CD4-positive, alpha-beta T cell treated with Interleukin-6 at 100 ng/mL for 8 hours (primary cell): ENCODE data around the gene HOXD9.

Source experiments
- DNase-seq: peaks from one replicate; pipeline ENCODE4 v3.0.0-alpha.2; 2020; ENCODE audit warnings: mixed read lengths, low spot score

HOXD9 gene

DNA sequence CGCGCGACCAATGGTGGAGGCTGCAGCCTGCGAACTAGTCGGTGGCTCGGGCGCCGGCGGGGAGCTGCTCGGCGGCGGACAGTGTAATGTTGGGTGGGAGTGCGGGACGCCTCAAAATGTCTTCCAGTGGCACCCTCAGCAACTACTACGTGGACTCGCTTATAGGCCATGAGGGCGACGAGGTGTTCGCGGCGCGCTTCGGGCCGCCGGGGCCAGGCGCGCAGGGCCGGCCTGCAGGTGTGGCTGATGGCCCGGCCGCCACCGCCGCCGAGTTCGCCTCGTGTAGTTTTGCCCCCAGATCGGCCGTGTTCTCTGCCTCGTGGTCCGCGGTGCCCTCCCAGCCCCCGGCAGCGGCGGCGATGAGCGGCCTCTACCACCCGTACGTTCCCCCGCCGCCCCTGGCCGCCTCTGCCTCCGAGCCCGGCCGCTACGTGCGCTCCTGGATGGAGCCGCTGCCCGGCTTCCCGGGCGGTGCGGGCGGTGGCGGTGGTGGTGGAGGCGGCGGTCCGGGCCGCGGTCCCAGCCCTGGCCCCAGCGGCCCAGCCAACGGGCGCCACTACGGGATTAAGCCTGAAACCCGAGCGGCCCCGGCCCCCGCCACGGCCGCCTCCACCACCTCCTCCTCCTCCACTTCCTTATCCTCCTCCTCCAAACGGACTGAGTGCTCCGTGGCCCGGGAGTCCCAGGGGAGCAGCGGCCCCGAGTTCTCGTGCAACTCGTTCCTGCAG is at the start of gene HOXD9:
Gene HOXD9 (plus strand): TSS at position 37 of the 728 bp plus-strand sequence. CDS start 50 bp downstream, at position 87.
- DNase-seq, result no peak

DNA sequence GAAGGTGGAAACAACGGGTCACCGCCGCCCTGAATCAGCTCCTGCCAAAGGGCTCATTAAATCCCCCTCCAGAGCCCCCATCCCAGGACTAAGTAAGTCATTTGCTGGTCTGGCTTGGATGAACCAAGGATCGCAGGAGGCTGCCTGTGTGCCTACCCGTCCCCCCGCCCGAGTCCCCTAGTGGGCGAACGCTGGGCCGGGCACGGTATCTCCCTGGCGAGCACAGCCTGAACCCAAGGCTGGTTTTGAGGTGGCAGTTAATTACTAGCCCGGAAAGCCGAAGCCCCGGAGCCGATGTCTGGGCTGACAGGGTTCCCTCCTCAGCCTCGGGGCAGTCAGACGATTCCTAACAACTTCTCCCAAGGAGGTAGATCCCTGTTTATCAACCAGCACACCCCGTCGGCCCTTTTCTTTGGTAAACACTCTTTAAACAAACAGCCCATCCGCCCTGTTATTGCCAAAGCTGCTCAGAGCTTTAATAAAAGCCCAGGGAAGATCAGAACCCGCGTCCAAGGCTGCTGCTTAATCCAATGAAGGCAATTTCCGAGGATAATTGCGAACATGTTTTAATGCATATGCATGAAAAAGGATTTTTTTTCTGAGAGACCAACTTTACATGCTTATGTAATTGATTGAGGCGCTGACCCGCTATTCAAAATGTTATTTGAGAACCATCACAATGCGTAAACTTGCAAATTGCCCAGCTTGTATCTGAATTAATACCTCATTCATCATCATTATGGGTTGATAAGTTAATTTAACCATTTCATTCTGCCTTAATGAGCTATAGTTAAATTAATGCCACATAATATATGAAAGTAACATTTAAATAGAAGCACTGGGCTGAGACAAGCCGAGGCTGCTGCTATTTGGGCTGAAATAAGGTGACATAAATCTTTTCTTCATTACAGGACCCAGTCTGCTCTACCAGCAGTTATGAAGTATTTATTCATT is 49.3 kb upstream of the HOXD9 start:
- no peak for DNase-seq

DNA sequence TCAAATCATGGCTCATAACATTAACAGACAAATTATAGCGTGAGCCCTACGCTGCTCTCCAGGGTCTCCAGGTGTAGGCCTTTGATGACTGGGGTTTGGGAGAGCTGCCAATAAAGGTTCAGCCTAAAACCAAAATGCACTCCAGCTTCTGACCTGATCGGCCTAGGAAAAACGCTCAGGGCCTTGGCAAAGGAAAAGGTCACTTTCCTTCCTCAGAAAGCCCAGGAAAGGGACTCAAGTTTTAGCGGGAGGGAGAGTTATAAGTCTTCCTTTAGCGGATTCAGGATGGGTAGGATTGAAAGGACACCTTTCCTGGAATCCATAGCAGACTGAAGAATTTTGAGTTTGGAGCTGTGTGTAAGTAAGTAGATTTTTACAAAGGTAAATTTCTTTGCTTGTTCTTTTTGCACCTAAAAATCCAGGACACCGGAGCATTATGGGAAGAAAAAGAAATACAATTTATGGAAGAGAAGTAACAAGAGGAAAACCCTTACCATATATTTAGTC is 47.5 kb upstream of the HOXD9 start:
- no peak for DNase-seq

DNA sequence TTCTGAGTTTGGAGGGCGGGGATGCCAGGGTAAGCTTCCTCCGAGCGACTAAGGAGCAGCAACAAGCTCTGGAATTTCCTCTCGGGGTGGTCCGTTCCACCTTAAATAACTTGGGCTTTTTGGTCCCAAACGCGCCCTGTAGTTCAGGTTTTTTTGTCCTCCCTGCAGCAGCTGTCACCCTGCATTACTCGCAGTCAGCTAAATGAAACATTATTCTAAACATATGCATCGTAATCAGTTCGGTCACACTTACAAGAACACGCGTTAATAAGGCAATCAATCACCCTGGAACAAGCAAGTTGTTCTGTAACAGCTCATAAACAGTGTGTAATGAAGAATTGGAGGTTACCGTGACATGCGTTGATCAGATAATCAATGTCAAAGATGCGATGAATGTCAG is 47.0 kb upstream of the HOXD9 start:
- no peak for DNase-seq

DNA sequence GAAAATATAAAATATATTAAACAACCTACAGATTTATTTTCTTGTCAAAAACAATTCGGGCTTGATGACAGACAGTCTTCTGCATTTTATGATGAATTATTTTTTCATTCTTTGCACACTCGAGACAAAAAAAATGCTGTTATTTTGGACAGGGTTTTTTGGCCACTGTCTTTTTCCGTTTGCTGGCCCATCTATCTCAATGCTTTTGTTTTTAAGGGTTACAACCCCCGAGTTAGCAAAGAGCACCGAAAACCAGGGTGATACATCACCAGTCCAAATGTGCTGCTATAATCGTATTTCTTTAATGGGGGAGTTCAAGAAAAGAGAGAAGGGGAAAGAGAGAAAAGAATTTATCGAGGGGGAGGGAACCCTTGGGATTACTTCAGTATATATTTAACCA is 46.5 kb upstream of the HOXD9 start:
- no peak for DNase-seq

DNA sequence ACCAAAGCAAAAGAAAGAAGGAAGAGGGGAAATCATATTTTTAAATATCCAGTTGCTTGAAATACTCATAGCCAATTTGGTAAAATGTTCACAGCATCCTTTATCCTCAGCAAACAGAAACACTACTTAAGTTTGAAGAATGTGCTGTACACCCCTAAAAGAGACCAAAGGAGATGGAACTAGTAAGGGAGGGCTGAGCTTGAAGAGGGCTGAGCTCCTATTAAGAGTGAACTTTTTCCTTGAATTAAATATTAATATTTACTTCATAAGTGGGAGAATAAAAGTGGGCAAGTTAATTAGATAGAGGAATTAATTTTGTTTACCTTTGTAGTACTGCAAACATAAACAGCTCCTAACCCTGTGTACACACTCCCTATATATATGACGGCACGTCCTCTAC is 45.7 kb upstream of the HOXD9 start:
- DNase-seq, result no peak

DNA sequence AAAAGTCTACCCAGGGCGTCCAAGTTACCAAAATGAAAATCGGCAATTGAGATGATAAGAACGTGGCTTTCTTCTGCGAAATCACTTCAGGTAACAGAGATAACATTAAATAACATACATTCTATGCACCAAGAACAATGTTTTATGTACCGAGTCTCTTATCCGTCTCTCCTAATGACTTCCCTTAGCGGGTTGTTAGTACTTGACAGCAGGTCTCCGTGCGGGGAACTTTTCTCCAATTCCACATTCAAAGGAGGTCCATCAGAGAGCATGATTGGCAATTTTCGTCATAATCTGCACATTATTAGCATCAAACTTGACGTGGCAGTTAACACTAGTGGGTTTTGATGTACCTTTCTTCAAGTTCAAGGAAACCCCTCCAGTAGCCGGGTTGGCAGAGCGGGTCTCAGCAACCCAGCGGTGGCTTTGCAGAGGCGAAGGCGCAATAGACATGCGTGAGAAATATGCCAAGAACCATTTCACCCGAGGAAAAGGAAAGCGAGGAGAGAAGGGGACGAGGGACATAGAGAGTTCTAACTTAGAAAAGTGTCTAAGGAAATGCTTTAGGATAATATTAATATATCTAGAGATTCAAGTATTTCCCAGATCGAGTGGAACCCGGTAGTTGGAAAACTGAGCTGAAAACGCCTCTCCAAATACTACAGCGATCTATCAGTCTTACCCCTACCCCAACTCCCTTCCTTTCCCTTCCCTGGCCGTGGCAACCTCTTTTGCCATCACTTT is 43.8 kb upstream of the HOXD9 start:
- no peak for DNase-seq

DNA sequence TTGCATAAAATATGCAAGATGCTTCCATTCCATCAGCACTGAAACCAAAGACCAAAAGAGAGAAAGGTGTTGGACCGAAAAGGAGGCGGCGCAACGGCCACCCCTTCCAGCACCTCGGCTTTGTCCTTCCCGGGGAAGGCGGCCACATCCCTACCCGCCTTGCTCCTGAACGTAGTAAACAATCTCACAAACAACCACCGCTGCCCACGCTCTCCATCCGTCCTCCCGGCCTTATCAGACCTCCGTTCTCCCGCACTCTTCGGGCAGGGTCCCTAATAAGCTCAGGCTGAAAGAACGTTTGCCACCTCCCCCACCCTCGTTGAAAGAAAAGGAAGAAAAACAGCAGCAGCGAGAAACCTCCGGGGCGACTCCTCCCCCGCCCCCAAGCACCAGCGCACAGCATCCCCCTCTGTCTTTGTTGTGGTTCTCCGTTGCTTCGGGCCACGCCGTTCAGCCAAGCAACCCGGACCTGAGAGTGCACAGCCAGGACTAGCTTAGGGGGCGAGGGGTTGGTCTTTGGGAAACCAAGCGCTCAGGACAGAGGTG is 43.2 kb upstream of the HOXD9 start:
- DNase-seq, result no peak

DNA sequence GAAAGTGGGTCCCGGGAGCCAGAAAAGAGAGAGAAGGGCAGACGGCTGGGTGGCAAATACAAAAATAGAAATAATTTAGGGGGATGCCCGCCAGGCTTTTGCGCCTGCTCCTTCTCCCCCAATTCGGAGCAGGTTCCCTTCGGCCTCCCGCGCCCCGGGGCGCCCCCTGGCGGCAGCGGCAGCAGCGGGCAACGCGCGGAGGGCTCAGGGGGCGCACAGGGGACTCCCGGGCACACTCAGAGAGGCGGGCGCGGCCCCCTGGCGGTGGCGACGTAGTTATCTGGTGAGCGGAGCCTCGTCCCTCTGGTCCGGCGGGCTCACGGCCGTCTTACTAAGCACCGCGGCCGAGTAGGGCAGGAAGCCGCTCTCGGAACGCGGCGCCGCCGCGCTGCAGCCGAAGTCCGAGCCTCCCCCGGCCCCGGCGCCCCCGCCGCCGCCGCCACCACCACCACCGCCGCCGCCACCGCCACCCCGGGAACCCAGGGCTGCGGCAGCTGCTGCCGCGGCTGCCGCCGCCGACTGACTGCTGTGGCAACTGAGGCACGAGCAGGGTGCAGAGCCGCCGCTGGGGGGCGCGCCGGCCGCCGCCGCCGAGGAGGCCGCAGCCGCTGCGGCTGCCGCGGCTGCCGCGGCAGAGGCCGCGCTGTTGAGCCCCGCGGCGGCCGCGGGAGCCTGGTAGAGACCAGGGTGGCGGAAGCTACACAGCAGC is 42.5 kb upstream of the HOXD9 start:
- DNase-seq, result no peak

DNA sequence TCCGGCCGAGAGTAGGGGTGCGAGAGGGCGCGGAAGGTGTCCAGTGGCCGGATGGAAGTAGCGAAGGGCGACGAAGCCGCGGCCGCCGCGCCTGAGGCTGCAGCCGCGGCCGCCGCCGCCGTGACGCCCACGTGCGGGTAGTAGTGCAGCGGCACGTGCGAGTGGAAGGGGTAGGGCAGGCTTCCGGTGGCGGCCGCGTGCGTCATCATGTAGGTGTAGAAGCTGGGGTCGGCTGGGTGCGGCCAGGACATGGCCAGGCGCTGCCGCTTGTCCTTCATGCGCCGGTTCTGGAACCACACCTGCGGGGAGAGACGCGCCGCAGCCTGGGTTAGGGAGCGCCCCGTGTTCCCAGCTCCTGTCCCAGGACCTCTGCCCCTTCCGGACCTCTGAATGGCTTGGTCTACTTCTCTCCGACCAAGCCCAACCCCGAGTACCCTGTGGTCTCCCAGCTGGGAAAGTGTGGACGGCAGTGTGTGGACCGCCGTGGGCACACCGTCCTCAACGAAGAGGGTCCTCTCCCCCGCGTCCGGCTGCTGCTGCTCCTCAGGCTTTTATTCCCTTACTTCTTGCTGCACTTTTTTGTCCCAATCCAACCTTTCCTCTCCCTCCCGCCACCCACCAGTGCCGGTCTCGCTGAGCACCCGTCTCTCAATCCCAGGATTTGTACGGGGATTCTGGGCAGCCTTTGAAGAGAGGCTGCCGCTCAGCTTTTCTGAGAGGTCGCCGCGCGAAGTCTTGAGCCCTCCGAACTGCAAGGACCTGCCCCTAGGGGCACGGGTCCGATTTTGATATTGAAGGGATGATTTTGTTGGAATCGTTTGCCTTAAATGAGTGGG is 41.8 kb upstream of the HOXD9 start:
- no peak for DNase-seq

DNA sequence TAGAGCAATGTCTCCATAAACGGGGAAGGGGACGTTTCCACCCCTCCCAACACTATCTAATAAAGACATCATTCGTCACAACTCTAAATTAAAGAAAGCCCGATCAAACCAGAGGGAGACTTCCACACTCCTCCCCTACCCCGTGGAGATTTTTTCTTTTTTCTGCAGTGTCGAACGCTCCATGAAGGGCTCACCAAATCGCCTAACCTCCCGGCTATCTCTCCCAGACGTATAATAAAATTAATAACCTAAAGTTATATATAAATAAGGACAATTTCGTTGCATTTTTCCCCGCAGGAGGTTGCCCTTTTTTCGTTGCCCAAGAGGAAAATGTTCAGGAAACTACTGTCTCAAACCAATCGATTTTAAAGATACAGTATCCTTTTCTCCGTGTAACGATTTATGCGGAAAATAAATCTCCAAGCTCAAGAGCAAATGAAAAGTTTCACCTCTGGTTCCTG is 41.1 kb upstream of the HOXD9 start:
- DNase-seq, result no peak

DNA sequence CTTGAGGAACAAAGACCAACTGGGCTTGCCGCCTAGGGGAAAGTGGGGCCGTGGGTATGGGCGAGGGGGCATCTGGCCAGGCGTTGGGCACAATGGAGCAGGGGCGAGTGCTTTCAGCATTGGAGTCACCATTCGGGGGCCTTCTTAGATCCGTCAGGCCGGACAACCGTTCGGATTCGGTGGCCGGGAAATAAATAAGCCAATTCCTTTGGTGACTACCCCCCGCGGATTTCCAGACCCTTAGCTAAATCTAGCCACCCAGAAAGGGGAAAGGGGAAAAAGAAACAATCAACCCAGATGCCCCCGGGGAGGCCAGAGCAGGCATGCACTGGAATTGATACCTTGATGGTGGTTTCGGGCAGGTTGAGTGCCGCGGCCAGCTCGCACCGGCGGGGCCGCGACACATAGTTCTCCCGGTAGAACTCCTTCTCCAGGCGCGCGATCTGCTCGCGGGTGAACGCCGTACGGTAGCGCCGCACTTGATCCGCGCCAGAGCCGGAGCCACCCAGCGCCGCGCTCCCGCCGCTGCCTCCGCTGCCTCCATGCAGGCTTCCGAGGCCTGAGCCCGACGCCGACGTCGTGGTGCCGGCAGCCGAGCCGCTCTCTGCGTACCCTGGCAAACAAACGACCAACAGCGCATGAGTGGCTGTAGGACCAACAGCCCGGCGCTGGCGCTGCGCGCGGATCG is 40.5 kb upstream of the HOXD9 start:
- no peak for DNase-seq

DNA sequence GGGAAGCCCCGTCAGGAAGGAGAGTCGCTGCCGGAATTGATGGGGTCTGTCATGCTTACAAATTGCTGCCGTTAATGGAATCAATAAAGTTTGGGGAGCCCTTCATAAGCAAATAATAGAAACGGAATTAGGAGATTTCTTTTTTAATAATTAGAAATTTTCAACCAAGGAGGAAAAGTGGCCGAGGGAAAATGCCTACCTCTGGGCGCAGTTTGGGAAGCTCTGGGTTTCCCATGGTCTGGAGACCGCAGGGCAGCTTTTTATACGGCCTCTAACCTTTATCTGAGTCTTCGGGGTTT is 40.0 kb upstream of the HOXD9 start:
- no peak for DNase-seq

DNA sequence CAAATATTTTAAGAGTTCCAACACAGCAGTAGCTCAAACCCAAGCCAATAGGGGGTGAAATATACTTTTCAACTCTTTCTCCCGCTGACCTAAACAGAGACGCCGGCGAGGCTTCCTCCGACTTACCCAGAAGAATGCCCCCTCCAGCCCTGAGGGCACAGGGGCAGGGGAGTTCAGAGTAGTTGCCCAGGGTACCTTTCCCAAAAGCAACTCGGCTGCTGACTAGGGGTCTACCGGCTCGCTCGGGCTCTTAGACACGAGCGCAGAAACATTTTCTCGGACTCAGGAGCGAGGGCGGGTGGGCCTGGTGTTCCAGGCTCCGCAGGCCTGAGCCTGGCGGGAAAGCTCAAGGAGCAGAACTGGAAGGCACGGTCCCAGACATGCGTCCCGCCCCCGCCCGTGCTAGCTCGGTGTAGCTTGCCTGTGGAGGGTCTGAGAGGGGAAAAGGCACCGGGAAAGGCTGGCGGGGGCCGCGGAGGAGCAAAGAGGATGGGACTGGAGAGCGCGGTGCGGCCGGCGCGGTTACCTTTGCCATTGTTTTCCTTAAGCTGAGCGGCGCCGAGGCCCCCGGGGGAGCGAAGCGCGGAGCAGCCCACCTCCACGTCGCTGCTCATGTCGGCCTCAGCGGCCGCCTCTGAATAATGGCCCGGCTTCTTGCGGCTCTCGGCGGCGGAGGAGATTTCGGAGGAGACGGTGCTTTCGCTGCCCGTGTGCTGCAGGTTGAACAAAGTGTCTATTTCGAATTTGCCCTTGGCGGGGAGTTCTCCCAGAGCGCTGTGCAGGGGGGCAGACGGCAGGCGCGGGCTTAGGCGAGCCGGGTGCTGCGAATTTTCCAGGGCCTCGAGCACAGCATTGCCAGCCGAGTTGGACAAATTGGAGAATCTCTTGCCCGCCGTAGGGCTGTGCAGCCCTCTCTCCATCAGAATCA is 39.4 kb upstream of the HOXD9 start:
- no peak for DNase-seq

DNA sequence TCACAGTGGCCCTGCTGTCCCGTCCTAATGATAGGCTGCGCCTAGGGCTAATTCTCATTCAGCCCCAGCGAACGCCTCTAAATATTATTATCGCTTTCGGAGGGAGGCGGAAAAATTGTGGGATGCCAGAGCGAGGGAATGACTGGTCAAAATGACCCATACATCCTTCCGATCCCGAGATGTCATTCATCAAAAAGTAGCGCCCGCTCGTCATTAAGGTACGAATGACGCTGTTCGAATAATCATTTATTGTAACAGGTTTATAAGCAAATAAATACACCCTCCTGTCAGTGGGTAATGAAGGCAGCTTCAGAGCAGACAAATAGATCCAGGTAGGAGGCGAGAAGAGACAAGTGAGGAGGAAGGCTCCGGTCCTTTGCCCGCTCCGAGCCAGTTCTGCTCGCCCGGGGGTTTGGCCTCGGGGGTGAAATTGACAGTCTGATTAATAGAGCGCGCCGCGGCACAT is 38.7 kb upstream of the HOXD9 start, which contains the start of gene EVX2:
Gene EVX2 (minus strand): TSS at position 167 of the 466 bp plus-strand sequence. CDS start 186 bp downstream, outside the sequence.
- no peak for DNase-seq

DNA sequence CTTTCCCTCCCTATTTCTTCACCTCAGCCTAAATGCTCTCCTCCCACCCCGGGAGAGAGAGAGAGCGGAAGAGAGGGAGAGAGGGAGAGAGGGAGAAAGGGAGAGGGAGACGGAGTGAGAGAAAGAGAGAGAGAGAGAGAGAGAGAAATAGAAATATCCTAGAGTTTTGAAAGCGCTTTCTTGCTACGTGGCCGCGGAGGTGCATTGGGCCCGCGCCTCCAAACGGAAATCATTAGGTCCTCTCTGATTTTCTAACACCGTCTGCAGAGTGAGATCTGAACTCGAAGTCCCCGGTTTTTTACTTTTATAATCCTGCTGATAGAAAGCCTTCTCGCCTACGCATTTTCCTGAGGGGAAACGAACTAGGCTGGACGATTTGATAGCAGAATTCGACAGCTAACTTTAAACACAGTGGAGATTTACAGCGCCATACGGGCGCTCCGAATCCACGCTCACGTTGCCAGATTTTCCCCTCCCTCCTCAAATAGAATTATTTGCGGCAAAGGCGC is 37.9 kb upstream of the HOXD9 start:
- no peak for DNase-seq

DNA sequence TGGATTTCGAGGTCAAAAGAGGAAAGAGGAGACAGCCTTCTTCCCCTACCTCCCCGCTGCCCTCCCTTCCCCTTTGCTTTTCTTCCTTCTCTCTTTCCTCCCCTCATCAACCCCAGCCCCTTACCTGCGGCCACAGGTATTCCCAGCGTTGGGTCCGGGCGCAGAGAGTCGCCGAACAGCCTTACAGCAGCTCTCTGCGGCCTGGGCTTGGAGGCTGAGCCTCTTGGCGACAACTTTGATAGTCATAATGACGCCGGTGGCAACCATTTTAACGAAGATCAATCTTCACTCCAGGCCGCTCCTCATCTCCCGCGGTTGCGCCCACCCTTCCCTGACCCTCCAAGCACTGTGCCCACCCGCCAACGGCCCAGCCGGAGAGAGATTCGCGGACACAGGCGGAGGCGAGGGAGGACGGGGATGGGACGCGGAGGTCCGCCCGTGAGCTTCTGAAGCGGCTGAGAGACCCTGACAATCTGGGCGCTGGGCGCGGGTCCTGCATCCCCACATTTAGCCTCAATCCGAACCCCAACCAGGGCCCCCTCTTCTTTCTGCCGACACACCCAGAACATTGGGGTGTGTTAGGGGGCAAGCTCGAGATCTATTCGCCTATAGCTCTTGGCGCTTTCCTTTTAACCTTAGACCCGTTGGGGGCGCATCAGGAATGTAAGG is 37.3 kb upstream of the HOXD9 start:
- DNase-seq, result no peak
